ENCODE results near the gene TUBA3D.
"Not testable (repeated sequence)": the region's sequence is repeated elsewhere in the genome, so short reads cannot be mapped to it uniquely, and the experiment has no call there.

GRCh38 chr2:131492015-131492417 is 16.1 kb downstream of the TUBA3D start, which contains the start of gene MZT2A:
- not testable (repeated sequence) for TF ChIP-seq CTCF (IDR thresholded peaks at IDR 0.05); RFX5 (IDR thresholded peaks at IDR 0.05; ENCODE audit: low read length)

Measured in SK-N-SH (cell line).